GM19035 (cell line): ENCODE results near the gene ARHGAP21.
"Not testable (repeated sequence)": the region's sequence is repeated elsewhere in the genome, so short reads cannot be mapped to it uniquely, and the experiment has no call there.

Experiments used
- ATAC-seq: cut with Tn5 transposase; IDR thresholded peaks from one replicate; pipeline ENCODE4 v1.9.1; 2021; ENCODE audit not compliant: unreplicated experiment

The ARHGAP21 gene

GRCh38 chr10:24643679-24644209, 79.9 kb downstream of the ARHGAP21 start:
- no peak for ATAC-seq

GRCh38 chr10:24642921-24643678, 80.6 kb downstream of the ARHGAP21 start:
- ATAC-seq = peak; percentile 82

- ATAC-seq = no peak
Observed at GRCh38 chr10:24639124-24639523, 84.6 kb downstream of the ARHGAP21 start.

- ATAC-seq = no peak
Observed at GRCh38 chr10:24625778-24626177, 97.9 kb downstream of the ARHGAP21 start.

GRCh38 chr10:24623383-24623782, 100.3 kb downstream of the ARHGAP21 start:
- ATAC-seq = no peak

- ATAC-seq = no peak
Observed at GRCh38 chr10:24622781-24623301, 100.8 kb downstream of the ARHGAP21 start.

- not testable (repeated sequence) for ATAC-seq
Observed at GRCh38 chr10:24621035-24621795, 102.5 kb downstream of the ARHGAP21 start.

- ATAC-seq = not testable (repeated sequence)
Observed at GRCh38 chr10:24619994-24620310, 103.7 kb downstream of the ARHGAP21 start.

GRCh38 chr10:24619291-24619993, 104.2 kb downstream of the ARHGAP21 start:
- not testable (repeated sequence) for ATAC-seq

GRCh38 chr10:24618401-24618800, 105.3 kb downstream of the ARHGAP21 start:
- ATAC-seq = no peak

- peak; percentile 62 for ATAC-seq
Observed at GRCh38 chr10:24617771-24618396, 105.8 kb downstream of the ARHGAP21 start.

- ATAC-seq = no peak
Observed at GRCh38 chr10:24616536-24616935, 107.2 kb downstream of the ARHGAP21 start.

GRCh38 chr10:24606021-24606420, 117.7 kb downstream of the ARHGAP21 start:
- ATAC-seq = no peak

- ATAC-seq = no peak
Observed at GRCh38 chr10:24605141-24605540, 118.5 kb downstream of the ARHGAP21 start.

GRCh38 chr10:24603333-24603732, 120.4 kb downstream of the ARHGAP21 start:
- no peak for ATAC-seq

- ATAC-seq = no peak
Observed at GRCh38 chr10:24597961-24598360, 125.7 kb downstream of the ARHGAP21 start.

GRCh38 chr10:24597426-24597825, 126.3 kb downstream of the ARHGAP21 start:
- no peak for ATAC-seq

- ATAC-seq = no peak
Observed at GRCh38 chr10:24596217-24596930, 127.3 kb downstream of the ARHGAP21 start.

GRCh38 chr10:24590697-24591457, 132.8 kb downstream of the ARHGAP21 start:
- no peak for ATAC-seq
